Fibroblast of lung (primary cell): ENCODE results near the gene AP3D1. TPM values are rescaled to one million over a fixed set of nuclear protein-coding genes. Genes with fewer than 3 reads are reported as not detected.

Source experiments
- DNase-seq, 2 donors: peaks; one replicate each; pipeline versions ENCODE4 v3.0.0 to v3.0.0-alpha.2; 2010; ENCODE audit warnings: low read depth in 2 of 2
- H2AFZ ChIP-seq: 2 replicates; pipeline ENCODE4 v1.5.1; 2012; ENCODE audit warnings: low read length, control low read depth, inconsistent platforms
- H3K27ac ChIP-seq: 2 replicates; pipeline ENCODE4 v1.5.1; 2011; ENCODE audit warnings: low read length, control low read depth; ENCODE audit not compliant: insufficient read depth
- H3K27me3 ChIP-seq: 2 replicates; pipeline ENCODE4 v1.5.1; 2011; ENCODE audit warnings: mild to moderate bottlenecking, low read length; ENCODE audit not compliant: control insufficient read depth, insufficient read depth
- H3K36me3 ChIP-seq: 2 replicates; pipeline ENCODE4 v1.5.1; 2011; ENCODE audit warnings: low read length; ENCODE audit not compliant: control insufficient read depth, insufficient read depth
- H3K4me1 ChIP-seq: 2 replicates; pipeline ENCODE4 v1.5.1; 2011; ENCODE audit warnings: low read length; ENCODE audit not compliant: control insufficient read depth, insufficient read depth; ENCODE audit errors: extremely low read depth
- H3K4me2 ChIP-seq: 2 replicates; pipeline ENCODE4 v1.5.1; 2011; ENCODE audit warnings: low read length, control low read depth; ENCODE audit not compliant: insufficient read depth; ENCODE audit errors: extremely low read depth
- H3K4me3 ChIP-seq, 4 experiments: fragments of 200-600 bp in 1 of 4; sonication (generic) in 1 of 4; replicated peaks in 1 of 4; 2 replicates each; pipeline ENCODE4 v1.5.1; 2011 to 2016; ENCODE audit warnings: low read length in 4 of 4, low read depth in 3 of 4, mild to moderate bottlenecking in 3 of 4, control low read depth in 2 of 4, inconsistent platforms in 1 of 4, mixed read lengths in 1 of 4; ENCODE audit not compliant: insufficient read depth in 1 of 4; ENCODE audit errors: control extremely low read depth in 1 of 4
- H3K79me2 ChIP-seq: 2 replicates; pipeline ENCODE4 v1.5.1; 2012; ENCODE audit warnings: mild to moderate bottlenecking, low read length, inconsistent platforms; ENCODE audit not compliant: control insufficient read depth, insufficient read depth
- H3K9ac ChIP-seq: 2 replicates; pipeline ENCODE4 v1.5.1; 2011; ENCODE audit warnings: mild to moderate bottlenecking, low read length, control low read depth; ENCODE audit not compliant: insufficient read depth
- H3K9me3 ChIP-seq: 2 replicates; pipeline ENCODE4 v1.5.1; 2012; ENCODE audit warnings: low read depth, low read length; ENCODE audit not compliant: control insufficient read depth, insufficient read depth
- H4K20me1 ChIP-seq: 2 replicates; pipeline ENCODE4 v1.5.1; 2011; ENCODE audit warnings: low read length; ENCODE audit not compliant: control insufficient read depth, insufficient read depth; ENCODE audit errors: extremely low read depth
- EZH2 ChIP-seq: IDR thresholded peaks from 2 replicates; pipeline ENCODE4 v1.5.1; 2012; ENCODE audit warnings: low read length, control low read depth, mild to moderate bottlenecking; ENCODE audit errors: missing control alignments
- polyA plus RNA-seq, 2 donors: library from polyadenylated mRNA; depleted of rRNA in 1 of 2; stranded (reverse) in 1 of 2; unstranded in 1 of 2; fragments of >200 nt; gene quantifications; 2 replicates each; pipeline ENCODE4 v1.2.1, GENCODE V29; 2011 to 2012; ENCODE audit warnings: missing spikeins in 1 of 2
- total RNA-seq: library from RNA; depleted of rRNA; stranded (reverse); fragments of >200 nt; gene quantifications from 2 replicates; pipeline ENCODE4 v1.2.1, GENCODE V29; 2014
- TF ChIP-seq, protein P1 (sequence below), 2 donors: IDR thresholded peaks in 1 of 2; conservative IDR thresholded peaks in 1 of 2; 1 replicate in 1 of 2; 2 replicates in 1 of 2; pipeline ENCODE4 v1.5.1; 2011 to 2012; ENCODE audit warnings: low read length in 2 of 2, control low read depth in 1 of 2, inconsistent platforms in 1 of 2, low read depth in 1 of 2, mild to moderate bottlenecking in 1 of 2

Gene AP3D1
- total and polyA plus RNA-seq, 2 donors (not counting 1 experiment from before 2014, with no cell fraction given) = 68.0 to 99.9 TPM

DNA sequence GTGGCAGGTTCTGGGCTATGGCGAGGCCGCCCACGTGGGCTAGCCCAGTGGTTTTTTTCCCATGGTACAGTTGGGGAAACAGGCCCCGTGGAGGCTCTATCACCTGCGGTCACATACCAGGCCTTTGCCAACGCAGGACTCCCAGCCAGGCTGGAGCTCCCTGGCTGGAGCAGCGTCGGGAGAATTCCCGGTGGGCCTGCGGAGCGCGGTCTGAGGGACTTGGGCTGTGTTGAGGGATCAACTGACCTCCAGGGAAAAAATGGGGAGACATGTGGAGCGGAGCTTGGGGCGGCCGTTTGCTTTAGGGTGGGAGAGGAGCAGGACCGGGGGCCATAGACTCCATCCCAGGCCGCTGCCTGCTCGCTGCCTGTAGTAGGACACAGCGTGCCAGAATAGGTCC, 28.7 kb upstream of the AP3D1 start:
- Histone ChIP-seq H3K36me3 (peaks cover 12% of the 10 kb centered on the region), H3K4me3 (no peak overlapping the region), H2AFZ (no peak overlapping the region), H4K20me1 (no peaks in the 10 kb centered on the region), H3K9ac (no peak overlapping the region), H3K4me1 (peaks cover 10% of the 10 kb centered on the region), H3K27ac (no peak overlapping the region), H3K4me2 (no peak overlapping the region), H3K79me2 (peaks cover 97% of the 10 kb centered on the region), H3K27me3 (no peaks in the 10 kb centered on the region), H3K9me3 (no peaks in the 10 kb centered on the region)
- TF ChIP-seq EZH2 = no peak
- TF ChIP-seq, protein P1, sequence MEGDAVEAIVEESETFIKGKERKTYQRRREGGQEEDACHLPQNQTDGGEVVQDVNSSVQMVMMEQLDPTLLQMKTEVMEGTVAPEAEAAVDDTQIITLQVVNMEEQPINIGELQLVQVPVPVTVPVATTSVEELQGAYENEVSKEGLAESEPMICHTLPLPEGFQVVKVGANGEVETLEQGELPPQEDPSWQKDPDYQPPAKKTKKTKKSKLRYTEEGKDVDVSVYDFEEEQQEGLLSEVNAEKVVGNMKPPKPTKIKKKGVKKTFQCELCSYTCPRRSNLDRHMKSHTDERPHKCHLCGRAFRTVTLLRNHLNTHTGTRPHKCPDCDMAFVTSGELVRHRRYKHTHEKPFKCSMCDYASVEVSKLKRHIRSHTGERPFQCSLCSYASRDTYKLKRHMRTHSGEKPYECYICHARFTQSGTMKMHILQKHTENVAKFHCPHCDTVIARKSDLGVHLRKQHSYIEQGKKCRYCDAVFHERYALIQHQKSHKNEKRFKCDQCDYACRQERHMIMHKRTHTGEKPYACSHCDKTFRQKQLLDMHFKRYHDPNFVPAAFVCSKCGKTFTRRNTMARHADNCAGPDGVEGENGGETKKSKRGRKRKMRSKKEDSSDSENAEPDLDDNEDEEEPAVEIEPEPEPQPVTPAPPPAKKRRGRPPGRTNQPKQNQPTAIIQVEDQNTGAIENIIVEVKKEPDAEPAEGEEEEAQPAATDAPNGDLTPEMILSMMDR (conservative IDR thresholded peaks at IDR 0.05 in 1 of 2, IDR thresholded peaks at IDR 0.05 in 1 of 2; ENCODE audit: low read depth in 1 of 2, low read length in 2 of 2) = no peak
- DNase-seq = no peak

DNA sequence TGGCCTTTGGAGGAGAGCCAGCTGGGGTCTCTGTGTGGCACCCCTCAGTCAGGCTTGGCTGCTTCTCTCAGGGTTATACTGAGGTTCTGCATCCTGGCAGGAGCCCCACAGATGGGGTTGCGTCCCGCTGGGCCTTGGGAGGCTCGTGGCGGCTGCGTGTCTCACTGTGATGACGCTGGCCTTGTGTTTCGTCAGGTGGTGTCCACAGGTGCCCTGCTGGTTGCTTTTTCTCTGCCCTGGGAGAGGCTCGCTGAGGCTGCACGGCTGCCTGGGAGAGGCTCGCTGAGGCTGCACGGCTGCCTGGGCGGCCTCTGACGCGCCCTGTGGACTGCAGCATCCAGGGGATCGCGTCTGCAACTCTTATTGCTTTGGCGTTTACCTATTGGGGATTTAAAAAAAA, 27.7 kb upstream of the AP3D1 start:
- DNase-seq = no peak
- no peak for TF ChIP-seq EZH2
- TF ChIP-seq, protein P1 (conservative IDR thresholded peaks at IDR 0.05 in 1 of 2, IDR thresholded peaks at IDR 0.05 in 1 of 2; ENCODE audit: low read depth in 1 of 2, low read length in 2 of 2) = no peak
- Histone ChIP-seq H3K4me3 (no peak overlapping the region), H4K20me1 (no peaks in the 10 kb centered on the region), H3K9me3 (no peaks in the 10 kb centered on the region), H3K27me3 (no peaks in the 10 kb centered on the region), H3K27ac (no peak overlapping the region), H3K36me3 (peaks cover 8% of the 10 kb centered on the region), H3K4me1 (peaks cover 3% of the 10 kb centered on the region), H2AFZ (no peak overlapping the region), H3K9ac (no peak overlapping the region), H3K79me2 (peaks cover 95% of the 10 kb centered on the region), H3K4me2 (no peak overlapping the region)

DNA sequence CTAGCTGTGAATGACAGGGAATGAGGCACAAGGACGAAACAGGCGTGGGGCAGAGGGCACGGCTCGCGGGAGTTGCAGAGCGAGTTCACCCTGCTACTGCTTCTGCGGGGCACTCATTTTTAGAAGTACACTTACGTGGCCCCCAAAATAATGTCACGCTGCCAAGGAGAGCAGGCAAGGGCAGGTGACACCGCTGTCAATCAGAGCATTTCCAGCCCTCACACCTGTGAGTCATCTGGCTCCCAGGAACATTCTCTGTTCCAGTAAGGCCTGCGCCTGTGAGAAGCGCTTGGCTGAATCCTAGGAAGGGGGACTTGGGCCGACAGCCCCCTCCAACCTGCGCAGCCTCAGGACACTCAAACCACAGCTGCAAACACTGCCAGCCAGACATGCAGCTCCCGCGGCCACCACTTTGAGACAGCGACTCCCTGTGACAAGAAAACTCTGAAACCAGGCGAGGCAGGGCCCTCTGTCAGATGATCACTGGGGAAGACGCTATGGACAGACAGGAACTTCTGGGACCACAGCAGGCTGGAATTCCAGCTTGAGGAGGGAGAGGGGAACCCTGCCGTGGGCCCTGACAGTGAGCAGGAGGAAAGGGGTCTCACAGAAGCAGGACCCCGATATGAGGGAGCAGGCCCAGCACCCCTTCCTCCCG, 25.1 kb upstream of the AP3D1 start:
- H3K4me2 ChIP-seq = no peak overlapping the region
- H3K79me2 ChIP-seq = peaks cover 95% of the 10 kb centered on the region
- H3K9me3 ChIP-seq = no peaks in the 10 kb centered on the region
- H3K4me1 ChIP-seq = peaks cover 6% of the 10 kb centered on the region
- H3K9ac ChIP-seq = no peak overlapping the region
- no peak overlapping the region for H2AFZ ChIP-seq
- no peak overlapping the region for H3K4me3 ChIP-seq
- DNase-seq = peak in 1 of 2 donors; percentile 35
- peaks cover 11% of the 10 kb centered on the region for H3K36me3 ChIP-seq
- TF ChIP-seq, protein P1 (conservative IDR thresholded peaks at IDR 0.05 in 1 of 2, IDR thresholded peaks at IDR 0.05 in 1 of 2; ENCODE audit: low read depth in 1 of 2, low read length in 2 of 2) = no peak
- no peaks in the 10 kb centered on the region for H3K27me3 ChIP-seq
- H3K27ac ChIP-seq = no peak overlapping the region
- no peaks in the 10 kb centered on the region for H4K20me1 ChIP-seq
